Mesodermal cell (in vitro differentiated cells): Measurements from ENCODE around the gene TP73.

Experiments
- H3K27ac ChIP-seq: 2 replicates; pipeline ENCODE4 v1.7.0; 2013; ENCODE audit warnings: mild to moderate bottlenecking, low read depth, low read length, moderate library complexity; ENCODE audit not compliant: severe bottlenecking
- H3K36me3 ChIP-seq: 2 replicates; pipeline ENCODE4 v1.7.1; 2013; ENCODE audit warnings: mild to moderate bottlenecking, low read length, moderate library complexity; ENCODE audit not compliant: control insufficient read depth, insufficient read depth
- H3K4me1 ChIP-seq: one replicate; pipeline ENCODE4 v1.7.1; 2013; ENCODE audit warnings: mild to moderate bottlenecking, low read length; ENCODE audit not compliant: insufficient read depth, control insufficient read depth, poor library complexity, severe bottlenecking
- H3K4me3 ChIP-seq: 2 replicates; pipeline ENCODE4 v1.7.0; 2013; ENCODE audit warnings: low read length, control low read depth, mild to moderate bottlenecking; ENCODE audit not compliant: insufficient read depth, poor library complexity, severe bottlenecking; ENCODE audit errors: extremely low read depth
- H3K9me3 ChIP-seq: 2 replicates; pipeline ENCODE4 v1.7.1; 2013; ENCODE audit warnings: mild to moderate bottlenecking, low read length, moderate library complexity; ENCODE audit not compliant: control insufficient read depth
- whole genome bisulfite sequencing, 2 experiments: methylation state at CpG; one replicate each; pipeline ENCODE4 v1.1.5; 2013; ENCODE audit warnings: missing lambda C conversion rate in 2 of 2; ENCODE audit not compliant: insufficient coverage in 2 of 2; 5-methylcytosine and 5-hydroxymethylcytosine counted together

Gene TP73

DNA sequence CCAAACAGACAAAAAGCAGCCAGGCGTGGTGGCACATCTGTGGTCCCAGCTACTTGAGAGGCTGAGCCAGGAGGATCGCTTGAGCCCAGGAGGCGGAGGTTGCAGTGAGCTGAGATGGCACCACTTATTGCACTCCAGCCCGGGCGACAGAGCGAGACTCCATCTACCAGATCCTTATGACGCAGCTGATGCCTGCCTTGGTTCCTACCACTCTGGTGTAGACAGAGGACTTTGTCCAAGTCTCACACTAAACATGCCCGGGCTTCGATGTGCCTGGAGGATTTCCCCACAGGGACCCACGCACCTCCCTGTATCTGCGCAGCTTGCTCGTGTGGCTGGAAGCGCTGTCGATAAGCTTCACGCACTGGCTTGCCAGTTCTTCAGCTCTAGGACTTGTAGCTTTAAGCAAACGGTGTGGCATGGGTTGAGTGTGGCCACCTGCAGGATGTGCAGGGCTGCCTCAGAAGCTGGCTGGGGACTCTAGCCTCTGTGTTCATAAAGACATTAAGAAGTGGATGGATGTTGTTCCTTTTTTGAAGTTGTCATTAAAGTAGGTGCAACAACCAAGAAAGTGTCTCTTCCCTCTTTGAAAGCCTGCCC, 22.7 kb upstream of the TP73 start:
- no peak overlapping the region for H3K4me3 ChIP-seq
- H3K4me1 ChIP-seq: peaks cover 5% of the 10 kb centered on the region
- no peak overlapping the region for H3K27ac ChIP-seq
- peaks cover 57% of the 10 kb centered on the region for H3K36me3 ChIP-seq
- 98% methylated on average over 16 of the region's 16 CpGs for WGBS, 2 experiments
- H3K9me3 ChIP-seq: no peaks in the 10 kb centered on the region

DNA sequence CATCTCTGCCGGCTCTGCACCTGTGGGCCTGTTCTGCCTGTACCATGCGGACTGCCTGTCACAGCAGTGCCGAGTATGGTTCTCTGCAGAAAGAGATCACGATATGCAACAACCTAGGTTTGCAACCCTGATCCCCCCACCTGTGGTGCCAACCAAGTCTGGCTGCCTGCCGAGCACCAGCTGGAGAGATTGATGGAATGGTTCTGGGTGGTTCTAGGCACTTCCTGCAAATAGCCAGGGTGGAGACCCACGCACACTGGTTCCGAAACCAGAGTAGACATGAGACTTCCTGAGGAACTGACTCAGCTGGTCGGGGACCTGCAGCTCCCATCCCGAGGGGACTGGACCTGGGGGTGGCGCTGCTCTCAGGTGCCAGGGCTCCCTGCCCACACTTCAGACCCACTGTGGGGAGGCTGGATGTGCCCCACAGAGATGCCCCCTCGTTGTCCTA, 22.1 kb upstream of the TP73 start:
- H3K4me1 ChIP-seq: peaks cover 5% of the 10 kb centered on the region
- 91 to 95% methylated on average over 6 to 11 of the region's 11 CpGs for WGBS, 2 experiments
- peaks cover 62% of the 10 kb centered on the region for H3K36me3 ChIP-seq
- H3K9me3 ChIP-seq: no peaks in the 10 kb centered on the region
- H3K27ac ChIP-seq: no peak overlapping the region
- no peak overlapping the region for H3K4me3 ChIP-seq

DNA sequence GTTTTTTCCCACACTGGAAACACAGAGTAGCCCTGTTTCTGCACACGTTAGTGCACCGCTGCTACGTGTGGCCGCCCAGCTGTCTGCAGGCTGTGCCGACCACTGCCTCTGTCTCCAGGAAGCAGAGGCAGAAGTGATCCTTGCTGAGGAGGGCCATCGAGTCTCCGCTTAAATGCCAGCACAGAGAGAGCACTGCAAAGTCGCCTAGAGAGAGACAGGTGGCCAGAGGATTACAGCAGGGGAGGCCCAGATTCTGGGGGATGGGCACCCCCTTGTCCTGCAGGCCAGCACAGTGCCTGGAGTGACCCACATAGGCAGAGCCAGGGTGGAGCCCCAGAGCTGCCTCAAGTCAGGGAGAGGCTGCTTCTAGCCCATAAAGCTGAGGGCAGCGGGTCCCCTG, 21.4 kb upstream of the TP73 start:
- 84 to 87% methylated on average over 9 of the region's 9 CpGs for WGBS, 2 experiments
- Histone ChIP-seq H3K36me3 (peaks cover 68% of the 10 kb centered on the region), H3K4me1 (no peaks in the 10 kb centered on the region), H3K27ac (no peak overlapping the region), H3K4me3 (no peak overlapping the region), H3K9me3 (no peaks in the 10 kb centered on the region)

DNA sequence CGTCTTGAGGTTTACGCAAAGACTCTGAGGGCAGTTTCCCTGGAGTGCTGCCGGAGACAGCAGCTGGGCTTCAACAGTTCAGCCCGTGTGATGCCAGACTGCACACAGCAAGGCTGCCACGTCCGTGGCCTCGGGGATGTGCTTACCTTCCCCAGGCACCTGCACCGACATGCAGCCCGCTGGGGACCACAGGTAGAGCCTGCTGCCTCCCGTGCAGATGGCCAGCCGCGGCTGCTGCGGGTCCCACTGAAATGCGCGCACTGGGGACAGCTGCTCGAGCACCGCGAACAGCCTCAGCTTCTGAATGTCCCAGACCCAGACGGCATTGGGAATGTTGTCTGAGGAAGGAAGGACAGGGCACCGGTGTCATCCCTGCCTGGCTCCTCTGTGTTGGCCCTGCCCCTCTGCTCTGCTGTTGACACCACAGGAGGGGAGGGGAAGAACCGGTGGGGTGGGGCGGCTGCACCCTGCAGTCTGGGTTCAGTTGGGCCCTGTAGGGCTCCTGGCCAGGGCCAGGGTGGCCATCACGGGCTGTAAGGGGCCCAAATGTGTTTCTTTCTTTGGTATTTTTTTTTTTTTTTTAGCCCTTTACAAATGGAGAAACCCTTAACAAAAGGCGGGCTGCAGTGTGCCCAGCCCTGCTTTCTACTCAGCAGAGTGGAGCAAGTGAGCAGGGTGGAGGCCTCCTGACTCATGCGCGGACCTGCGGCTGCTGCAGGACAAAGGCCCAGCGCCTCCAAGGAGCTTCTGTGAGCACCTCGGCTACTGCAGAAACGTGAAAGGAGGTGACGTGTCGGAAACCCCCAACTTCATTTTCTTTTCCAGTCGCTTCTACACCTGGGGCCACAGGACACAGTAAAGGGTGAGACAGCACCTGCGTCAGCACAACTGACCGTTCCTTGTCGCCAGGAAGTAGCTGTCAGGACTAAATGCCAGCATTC, 20.7 kb upstream of the TP73 start:
- H3K36me3 ChIP-seq: peaks cover 68% of the 10 kb centered on the region
- WGBS, 2 experiments: 69 to 78% methylated on average over 19 to 35 of the region's 36 CpGs
- H3K4me3 ChIP-seq: no peak overlapping the region
- H3K27ac ChIP-seq: no peak overlapping the region
- no peaks in the 10 kb centered on the region for H3K9me3 ChIP-seq
- H3K4me1 ChIP-seq: no peaks in the 10 kb centered on the region

DNA sequence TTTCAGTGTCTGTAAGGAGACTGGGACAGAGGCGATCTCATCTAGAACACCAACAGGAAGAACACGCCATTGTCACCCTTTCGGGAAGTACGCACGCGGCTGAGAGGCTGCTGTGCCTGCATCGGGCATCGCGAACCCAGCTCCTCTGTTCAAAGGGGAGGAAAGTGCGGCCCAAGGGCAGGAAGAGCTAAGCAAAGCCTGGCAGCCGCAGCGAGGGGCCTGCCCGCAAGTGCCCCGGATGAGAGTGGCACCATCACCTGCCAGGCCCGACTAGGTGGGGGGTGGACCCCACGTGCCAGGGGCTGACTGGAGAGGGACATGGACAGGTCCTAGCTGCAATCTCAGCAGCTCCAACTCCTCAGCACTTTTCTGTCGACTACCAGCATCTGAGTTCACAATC, 20.0 kb upstream of the TP73 start:
- Histone ChIP-seq H3K4me3 (no peak overlapping the region), H3K9me3 (no peaks in the 10 kb centered on the region), H3K27ac (no peak overlapping the region), H3K36me3 (peaks cover 70% of the 10 kb centered on the region), H3K4me1 (no peaks in the 10 kb centered on the region)
- 85 to 90% methylated on average over 16 to 17 of the region's 17 CpGs for WGBS, 2 experiments

DNA sequence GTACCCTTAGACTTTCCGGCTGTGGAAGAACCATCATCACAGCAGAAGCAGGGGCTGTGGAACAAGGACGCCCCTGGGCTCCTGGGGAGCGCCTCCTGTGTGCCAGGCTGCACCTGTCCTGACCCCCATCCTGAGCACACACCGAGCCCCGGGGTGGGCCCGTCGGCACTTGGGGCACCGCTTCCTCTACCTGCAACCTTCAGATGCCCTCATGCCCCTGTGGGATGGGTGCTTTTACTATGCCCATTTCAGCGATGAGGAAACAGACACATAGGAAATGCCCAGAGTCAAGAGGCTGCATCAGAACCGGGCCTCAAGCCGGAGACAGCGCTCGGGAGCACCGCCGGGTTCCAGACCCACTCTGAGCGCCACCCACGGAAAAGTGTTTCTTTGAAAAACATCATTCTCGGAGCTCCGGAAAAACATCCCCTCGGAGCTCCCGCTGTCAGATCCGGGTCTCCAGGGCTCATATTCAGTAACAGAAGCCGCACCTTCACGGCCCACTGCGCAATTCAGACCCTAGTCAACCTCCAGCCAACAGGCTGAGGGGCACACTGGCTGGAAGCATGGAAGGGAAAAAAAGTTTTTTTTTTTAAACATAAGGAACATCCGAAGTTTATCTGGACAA, 19.5 kb upstream of the TP73 start:
- Histone ChIP-seq H3K27ac (no peak overlapping the region), H3K36me3 (peaks cover 69% of the 10 kb centered on the region), H3K4me1 (no peaks in the 10 kb centered on the region), H3K9me3 (no peaks in the 10 kb centered on the region), H3K4me3 (no peak overlapping the region)
- WGBS, 2 experiments: 92 to 95% methylated on average over 15 to 19 of the region's 26 CpGs

DNA sequence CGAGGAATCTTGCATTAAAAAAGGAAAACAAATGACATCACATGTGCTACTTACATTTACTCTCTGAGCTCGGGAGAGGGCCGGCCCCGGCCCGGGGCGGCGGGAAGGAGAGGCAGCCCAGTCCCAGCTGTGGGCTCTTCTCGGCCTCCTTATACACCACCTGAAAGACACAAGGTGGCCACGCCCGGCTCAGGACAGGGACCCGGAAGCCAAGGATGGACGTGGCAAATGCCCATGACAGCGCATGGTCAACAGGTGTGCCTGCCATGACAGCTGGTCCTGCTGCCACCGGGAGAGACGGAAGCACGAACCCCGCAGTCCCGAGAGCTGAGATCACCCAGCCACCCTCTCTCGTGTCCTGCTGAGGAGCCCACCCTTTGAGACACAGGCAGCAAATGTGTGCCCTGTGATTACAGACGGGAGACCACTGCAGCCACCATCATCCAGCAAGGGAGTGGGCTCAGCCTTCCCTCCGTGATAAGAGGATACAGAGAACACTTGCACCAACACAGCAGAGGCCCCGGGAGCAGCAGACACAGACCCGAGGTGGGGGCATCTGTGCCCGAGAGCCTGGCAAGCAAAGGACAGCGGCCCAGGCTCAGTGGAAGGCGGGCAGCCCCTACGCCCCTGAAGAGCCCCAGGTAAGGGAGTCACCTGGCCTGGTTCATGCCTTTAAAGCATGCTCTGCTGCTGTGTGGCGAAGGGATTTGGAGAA, 18.8 kb upstream of the TP73 start:
- H3K36me3 ChIP-seq: peaks cover 69% of the 10 kb centered on the region
- no peak overlapping the region for H3K27ac ChIP-seq
- WGBS, 2 experiments: 95 to 97% methylated on average over 19 to 28 of the region's 28 CpGs
- H3K4me3 ChIP-seq: no peak overlapping the region
- no peaks in the 10 kb centered on the region for H3K9me3 ChIP-seq
- no peaks in the 10 kb centered on the region for H3K4me1 ChIP-seq

DNA sequence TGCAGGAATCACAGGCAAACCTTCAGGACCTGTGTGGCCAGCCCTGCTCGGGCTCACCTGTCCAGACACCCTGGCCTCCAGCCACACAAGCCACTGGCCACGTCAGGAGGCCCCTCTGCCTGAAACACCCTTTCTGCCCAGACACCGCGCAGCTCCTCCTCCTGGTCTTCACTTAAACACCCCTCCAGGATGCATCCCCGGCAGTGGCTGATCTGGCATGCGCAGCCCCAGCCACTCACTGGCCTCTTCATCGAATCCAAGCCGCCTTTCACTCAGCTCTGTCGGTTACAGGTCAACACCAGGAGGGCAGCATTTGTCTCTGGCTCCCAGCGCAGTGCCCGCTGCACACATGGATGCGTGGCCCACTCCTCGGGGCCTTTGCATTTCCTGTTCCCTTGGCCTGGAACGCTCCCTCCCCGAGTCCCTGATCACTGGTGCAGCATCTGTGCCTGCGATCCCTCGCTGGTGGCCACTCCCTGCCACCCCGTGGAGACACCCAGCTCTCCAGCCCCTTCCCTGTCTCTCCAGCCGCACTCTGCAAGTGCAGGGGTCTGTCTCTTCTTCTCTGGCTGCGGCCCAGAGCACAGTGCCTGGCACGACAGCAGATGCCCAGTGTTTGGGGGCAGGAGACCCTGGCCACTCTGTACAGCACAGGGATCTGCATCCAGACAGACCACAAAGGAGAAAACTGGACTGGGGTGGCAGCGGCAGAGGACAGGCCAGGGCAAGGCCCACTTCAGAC, 18.1 kb upstream of the TP73 start:
- peaks cover 62% of the 10 kb centered on the region for H3K36me3 ChIP-seq
- H3K9me3 ChIP-seq: no peaks in the 10 kb centered on the region
- H3K4me1 ChIP-seq: no peaks in the 10 kb centered on the region
- 94 to 96% methylated on average over 19 to 22 of the region's 22 CpGs for WGBS, 2 experiments
- H3K27ac ChIP-seq: no peak overlapping the region
- H3K4me3 ChIP-seq: no peak overlapping the region

DNA sequence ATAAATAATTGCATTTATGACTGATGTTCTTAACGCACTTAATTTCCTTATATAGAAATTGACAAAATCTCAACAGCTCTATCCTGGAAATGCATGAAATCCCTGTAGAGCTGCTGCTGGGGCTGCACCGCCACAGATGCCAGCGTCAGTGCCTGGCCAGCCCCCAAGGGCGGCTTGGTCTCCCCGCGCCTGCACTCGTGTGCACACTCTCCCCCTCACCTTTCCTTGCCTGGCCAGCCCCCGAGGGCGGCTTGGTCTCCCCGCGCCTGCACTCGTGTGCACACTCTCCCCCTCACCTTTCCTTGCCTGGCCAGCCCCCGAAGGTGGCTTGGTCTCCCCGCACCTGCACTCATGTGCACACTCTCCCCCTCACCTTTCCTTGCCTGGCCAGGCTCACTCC, 16.2 kb upstream of the TP73 start:
- H3K9me3 ChIP-seq: no peaks in the 10 kb centered on the region
- WGBS, 2 experiments: 91 to 92% methylated on average over 5 to 9 of the region's 14 CpGs
- H3K36me3 ChIP-seq: peaks cover 58% of the 10 kb centered on the region
- H3K27ac ChIP-seq: no peak overlapping the region
- no peak overlapping the region for H3K4me3 ChIP-seq
- H3K4me1 ChIP-seq: no peaks in the 10 kb centered on the region

DNA sequence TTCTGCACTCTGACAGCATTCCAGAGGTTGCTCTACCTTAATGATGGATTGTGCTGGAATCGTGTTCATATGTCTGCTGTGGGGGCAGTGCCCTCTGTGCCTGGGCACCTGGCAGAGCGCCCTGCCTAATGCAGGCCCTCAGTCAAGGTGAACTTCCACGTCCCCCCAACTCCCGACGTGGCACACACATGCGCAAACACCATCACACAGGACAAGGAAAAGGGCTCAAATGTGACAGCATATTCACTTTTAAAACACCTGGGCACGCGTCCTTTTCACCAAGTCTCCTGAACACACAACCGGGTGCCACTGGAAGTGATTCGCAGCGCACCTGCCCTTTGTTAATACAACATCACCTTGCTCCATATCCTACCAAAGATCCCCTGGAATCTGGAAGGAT, 15.8 kb upstream of the TP73 start:
- Histone ChIP-seq H3K27ac (no peak overlapping the region), H3K9me3 (no peaks in the 10 kb centered on the region), H3K36me3 (peaks cover 58% of the 10 kb centered on the region), H3K4me1 (no peaks in the 10 kb centered on the region), H3K4me3 (no peak overlapping the region)
- WGBS, 2 experiments: 96 to 98% methylated on average over 9 to 11 of the region's 11 CpGs
